GM12873 (cell line): Measurements from ENCODE around the gene NAA25.

Source experiments
- TF ChIP-seq, protein P1 (sequence below): IDR thresholded peaks from 2 replicates; pipeline ENCODE4 v1.5.1; 2012; ENCODE audit warnings: low read depth, mild to moderate bottlenecking, moderate library complexity, low read length, control low read depth; ENCODE audit not compliant: insufficient read depth; ENCODE audit errors: missing control alignments

The NAA25 gene

DNA sequence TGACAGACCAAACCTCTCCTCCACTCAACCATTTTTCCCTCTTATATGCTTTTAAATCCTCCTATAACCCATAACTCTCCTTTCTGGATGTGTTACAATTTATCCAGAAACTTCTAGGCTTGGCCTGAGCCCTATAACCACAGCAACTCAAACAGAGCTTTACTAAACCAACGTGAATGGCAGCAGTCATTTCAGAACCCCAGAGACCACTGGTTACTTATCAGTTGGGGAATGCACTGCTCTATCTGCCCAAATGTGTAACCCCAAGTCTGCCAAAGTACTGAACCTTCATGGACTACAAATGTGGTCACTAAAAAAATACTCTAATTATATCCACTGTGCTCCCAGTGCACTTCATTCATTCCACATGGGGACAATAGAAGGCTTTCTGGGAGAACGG, 42.0 kb downstream of the NAA25 start:
- TF ChIP-seq, protein P1, sequence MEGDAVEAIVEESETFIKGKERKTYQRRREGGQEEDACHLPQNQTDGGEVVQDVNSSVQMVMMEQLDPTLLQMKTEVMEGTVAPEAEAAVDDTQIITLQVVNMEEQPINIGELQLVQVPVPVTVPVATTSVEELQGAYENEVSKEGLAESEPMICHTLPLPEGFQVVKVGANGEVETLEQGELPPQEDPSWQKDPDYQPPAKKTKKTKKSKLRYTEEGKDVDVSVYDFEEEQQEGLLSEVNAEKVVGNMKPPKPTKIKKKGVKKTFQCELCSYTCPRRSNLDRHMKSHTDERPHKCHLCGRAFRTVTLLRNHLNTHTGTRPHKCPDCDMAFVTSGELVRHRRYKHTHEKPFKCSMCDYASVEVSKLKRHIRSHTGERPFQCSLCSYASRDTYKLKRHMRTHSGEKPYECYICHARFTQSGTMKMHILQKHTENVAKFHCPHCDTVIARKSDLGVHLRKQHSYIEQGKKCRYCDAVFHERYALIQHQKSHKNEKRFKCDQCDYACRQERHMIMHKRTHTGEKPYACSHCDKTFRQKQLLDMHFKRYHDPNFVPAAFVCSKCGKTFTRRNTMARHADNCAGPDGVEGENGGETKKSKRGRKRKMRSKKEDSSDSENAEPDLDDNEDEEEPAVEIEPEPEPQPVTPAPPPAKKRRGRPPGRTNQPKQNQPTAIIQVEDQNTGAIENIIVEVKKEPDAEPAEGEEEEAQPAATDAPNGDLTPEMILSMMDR: no peak

- TF ChIP-seq, protein P1: no peak
These were observed 45.3 kb downstream of the NAA25 start for GRCh38 chr12:112063273-112063672.

DNA sequence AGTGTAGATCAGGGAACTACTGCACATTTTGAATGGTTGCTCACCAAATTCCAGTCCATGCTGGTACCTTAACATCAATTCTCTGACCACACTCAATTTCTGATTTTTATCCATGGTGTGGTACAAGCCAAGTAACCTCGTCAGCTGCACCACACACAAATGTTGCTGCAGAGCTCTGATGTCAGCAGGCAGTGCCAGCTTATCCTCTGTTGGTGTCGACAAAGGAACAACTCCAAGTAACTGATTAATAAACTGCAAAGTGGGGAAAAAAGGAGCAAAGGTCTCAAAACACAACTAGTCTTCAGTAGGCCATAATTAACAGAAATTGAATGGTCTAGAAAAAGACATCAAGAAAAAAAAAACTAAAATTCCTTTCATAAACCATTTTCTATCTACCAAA, 47.4 kb downstream of the NAA25 start:
- TF ChIP-seq, protein P1: no peak

DNA sequence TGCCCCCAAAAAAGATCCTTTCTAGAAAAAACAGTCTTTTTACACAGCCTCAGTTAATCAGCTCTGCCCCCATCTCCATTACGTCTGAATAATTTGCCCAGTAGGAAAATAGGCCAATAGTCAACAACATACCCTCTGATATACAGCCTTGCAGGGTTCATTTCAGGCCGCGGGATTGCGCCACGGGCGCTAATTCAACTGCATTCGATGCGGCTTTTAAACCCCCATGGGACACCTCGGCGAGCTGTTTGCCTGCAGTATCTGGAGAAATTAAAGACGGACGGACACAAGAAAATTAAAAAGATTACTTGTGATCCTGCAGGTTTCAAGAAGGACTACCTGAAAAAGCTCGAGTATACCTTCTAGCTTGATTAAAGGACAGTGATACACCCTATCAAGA, 59.2 kb downstream of the NAA25 start:
- TF ChIP-seq, protein P1: no peak

DNA sequence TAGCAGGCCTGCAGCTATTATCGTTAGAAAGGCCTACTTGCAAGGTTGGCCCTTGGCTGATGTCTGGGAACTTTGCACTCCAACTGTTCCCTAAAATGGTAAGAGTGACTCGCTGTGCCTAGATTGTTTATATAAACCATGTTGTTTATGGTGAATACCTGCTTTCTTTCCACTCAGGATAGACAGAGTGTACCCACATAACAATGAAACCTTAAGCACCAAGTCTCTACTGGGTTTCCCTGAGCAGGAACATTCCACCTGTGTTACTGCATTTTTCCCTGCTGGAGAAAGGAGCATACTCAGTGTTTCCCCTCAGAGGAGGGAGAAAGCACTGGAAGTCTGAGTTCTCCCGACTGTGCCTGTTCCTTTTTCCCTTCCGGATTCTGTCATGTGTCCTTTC, 62.6 kb downstream of the NAA25 start:
- TF ChIP-seq, protein P1: no peak

GRCh38 chr12:112035219-112035785, 73.3 kb downstream of the NAA25 start:
- TF ChIP-seq, protein P1: no peak

GRCh38 chr12:112032292-112032691, 76.3 kb downstream of the NAA25 start:
- TF ChIP-seq, protein P1: no peak
